Prostate gland (tissue), 2 donors: ENCODE data around the gene ANO10.

Source experiments
- CTCF ChIP-seq, 4 experiments: fragments of 200-600 bp in 2 of 4; fragments of 450-650 bp in 2 of 4; sonication (generic) in 2 of 4; IDR thresholded peaks; 1 replicate in 3 of 4; 2 replicates in 1 of 4; pipeline ENCODE4 v1.5.1; 2016 to 2019; ENCODE audit warnings: antibody characterized with exemption in 4 of 4, mild to moderate bottlenecking in 2 of 4, moderate library complexity in 2 of 4
- POLR2AphosphoS5 ChIP-seq: sonication (generic); formaldehyde crosslinking; IDR thresholded peaks from one replicate; pipeline ENCODE4 v1.6.1; 2017; ENCODE audit warnings: antibody characterized with exemption

- TF ChIP-seq CTCF (IDR thresholded peaks at IDR 0.05) = no peak
- no peak for TF ChIP-seq POLR2AphosphoS5
Measured at GRCh38 chr3:43338295-43338694, 283.5 kb downstream of the ANO10 start.
